Glutamatergic neuron (in vitro differentiated cells): ENCODE results near the gene CDH2. TPM values are rescaled to one million over a fixed set of nuclear protein-coding genes. Genes with fewer than 3 reads are reported as not detected.

ENCODE experiments used
- DNase-seq: peaks from one replicate; pipeline ENCODE4 v3.0.0; 2022
- H3K27ac Mint-ChIP-seq: one replicate; pipeline ENCODE4 v1.8.0; 2020; ENCODE audit warnings: mild to moderate bottlenecking, mixed read lengths, inconsistent platforms; ENCODE audit not compliant: unreplicated experiment
- H3K27me3 Mint-ChIP-seq: one replicate; pipeline ENCODE4 v1.8.0; 2020; ENCODE audit warnings: mild to moderate bottlenecking, moderate library complexity, mixed read lengths, inconsistent platforms; ENCODE audit not compliant: unreplicated experiment
- H3K36me3 Mint-ChIP-seq: one replicate; pipeline ENCODE4 v1.8.0; 2020; ENCODE audit warnings: mild to moderate bottlenecking, mixed read lengths, inconsistent platforms; ENCODE audit not compliant: unreplicated experiment
- H3K4me1 Mint-ChIP-seq: one replicate; pipeline ENCODE4 v1.8.0; 2020; ENCODE audit warnings: mild to moderate bottlenecking, low read depth, mixed read lengths, inconsistent platforms; ENCODE audit not compliant: unreplicated experiment
- H3K4me3 Mint-ChIP-seq: one replicate; pipeline ENCODE4 v1.8.0; 2020; ENCODE audit warnings: mild to moderate bottlenecking, mixed read lengths, inconsistent platforms; ENCODE audit not compliant: unreplicated experiment
- H3K9me3 Mint-ChIP-seq: one replicate; pipeline ENCODE4 v1.8.0; 2020; ENCODE audit warnings: mild to moderate bottlenecking, moderate library complexity, mixed read lengths, inconsistent platforms; ENCODE audit not compliant: unreplicated experiment
- CTCF ChIP-seq: fragments of 200-600 bp; sonication (generic); IDR thresholded peaks from one replicate; pipeline ENCODE4 v1.5.0; 2021; ENCODE audit not compliant: partially characterized antibody, unreplicated experiment
- total RNA-seq: library from RNA; stranded (reverse); fragmentation: NEBNext Ultra II Directional; extraction: Animal tissue kit (Norgen Biotek cat#: 25700); gene quantifications from one replicate; pipeline ENCODE4 v1.2.1, GENCODE V29; 2021; ENCODE audit not compliant: unreplicated experiment

The CDH2 gene
- total RNA-seq, 1 donor from 2014 or later: 224 TPM

- Mint-ChIP-seq H3K27ac (no peak overlapping the region), H3K4me3 (no peak overlapping the region), H3K4me1 (peaks cover 21% of the 10 kb centered on the region), H3K27me3 (no peaks in the 10 kb centered on the region), H3K9me3 (peaks cover 1% of the 10 kb centered on the region), H3K36me3 (no peaks in the 10 kb centered on the region)
- no peak for TF ChIP-seq CTCF
- no peak for DNase-seq
These were observed 51.9 kb downstream of the CDH2 start for GRCh38 chr18:28125051-28125450.

GRCh38 chr18:28124131-28125029, 52.5 kb downstream of the CDH2 start:
- H3K4me1 Mint-ChIP-seq: peaks cover 24% of the 10 kb centered on the region
- no peak for TF ChIP-seq CTCF
- peaks cover 1% of the 10 kb centered on the region for H3K9me3 Mint-ChIP-seq
- H3K4me3 Mint-ChIP-seq: no peak overlapping the region
- no peak for DNase-seq
- H3K36me3 Mint-ChIP-seq: no peaks in the 10 kb centered on the region
- H3K27ac Mint-ChIP-seq: no peak overlapping the region
- H3K27me3 Mint-ChIP-seq: no peaks in the 10 kb centered on the region

GRCh38 chr18:28123401-28124030, 53.4 kb downstream of the CDH2 start:
- Mint-ChIP-seq H3K27me3 (peaks cover 2% of the 10 kb centered on the region), H3K36me3 (no peaks in the 10 kb centered on the region), H3K9me3 (peaks cover 1% of the 10 kb centered on the region), H3K27ac (no peak overlapping the region), H3K4me1 (peaks cover 26% of the 10 kb centered on the region), H3K4me3 (no peak overlapping the region)
- no peak for TF ChIP-seq CTCF
- DNase-seq: no peak

- no peaks in the 10 kb centered on the region for H3K36me3 Mint-ChIP-seq
These were observed 56.0 kb downstream of the CDH2 start for GRCh38 chr18:28120828-28121515.

More at GRCh38 chr18:28120828-28121515, 56.0 kb downstream of the CDH2 start:
- Mint-ChIP-seq H3K27ac (no peak overlapping the region), H3K4me1 (peaks cover 35% of the 10 kb centered on the region), H3K4me3 (no peak overlapping the region), H3K27me3 (peaks cover 2% of the 10 kb centered on the region), H3K9me3 (peaks cover 1% of the 10 kb centered on the region)
- TF ChIP-seq CTCF: no peak
- DNase-seq: no peak
